DMS53 treated with DMSO at 0.1 percent for 48 hours (cell line): ENCODE measurements around the gene MAPRE3.
"Not testable (repeated sequence)": the region's sequence is repeated elsewhere in the genome, so short reads cannot be mapped to it uniquely, and the experiment has no call there.

ENCODE experiments used
- DNase-seq: peaks from one replicate; lab custom pipeline; 2025; ENCODE audit not compliant: unreplicated experiment; lab: John Stamatoyannopoulos, UW

The MAPRE3 gene

DNA sequence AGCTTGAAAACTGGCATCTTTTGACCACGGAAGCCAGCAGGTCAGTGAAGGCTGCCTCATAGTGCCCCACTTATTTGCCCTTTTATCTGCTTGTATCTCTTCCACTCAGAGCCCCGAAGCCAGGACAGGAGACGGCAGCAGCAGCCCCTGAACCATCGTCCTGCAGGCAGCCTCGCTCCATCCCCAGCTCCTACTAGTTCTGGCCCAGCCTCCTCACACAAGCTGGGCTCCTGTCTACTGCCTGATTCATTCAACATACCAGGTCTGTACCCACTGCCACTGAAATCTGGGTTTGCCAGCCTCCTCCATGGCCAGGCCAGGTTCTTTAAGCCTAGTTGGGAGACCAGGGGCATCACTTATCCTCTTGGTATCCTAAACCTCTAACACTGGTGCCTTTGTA, 96.9 kb downstream of the MAPRE3 start:
- no peak for DNase-seq

DNA sequence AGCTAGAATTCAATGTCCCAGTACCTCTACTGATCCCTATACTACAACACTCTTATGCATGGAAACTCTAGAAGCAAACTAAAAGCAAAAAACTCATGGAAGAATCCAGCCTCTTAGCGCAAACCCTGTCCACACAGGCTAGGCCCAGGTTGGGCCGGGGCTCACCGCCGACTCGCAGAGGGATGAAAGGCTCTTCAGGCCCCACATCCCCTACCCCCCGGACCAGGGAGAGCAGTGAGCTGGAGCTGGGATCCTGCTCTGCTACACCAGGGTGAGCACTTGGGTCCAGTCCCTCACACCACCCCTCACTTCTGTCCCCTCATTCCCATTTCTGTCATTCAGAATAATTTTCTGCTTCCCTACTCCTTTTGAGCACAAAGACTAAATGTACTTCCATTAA, 99.0 kb downstream of the MAPRE3 start:
- no peak for DNase-seq

DNA sequence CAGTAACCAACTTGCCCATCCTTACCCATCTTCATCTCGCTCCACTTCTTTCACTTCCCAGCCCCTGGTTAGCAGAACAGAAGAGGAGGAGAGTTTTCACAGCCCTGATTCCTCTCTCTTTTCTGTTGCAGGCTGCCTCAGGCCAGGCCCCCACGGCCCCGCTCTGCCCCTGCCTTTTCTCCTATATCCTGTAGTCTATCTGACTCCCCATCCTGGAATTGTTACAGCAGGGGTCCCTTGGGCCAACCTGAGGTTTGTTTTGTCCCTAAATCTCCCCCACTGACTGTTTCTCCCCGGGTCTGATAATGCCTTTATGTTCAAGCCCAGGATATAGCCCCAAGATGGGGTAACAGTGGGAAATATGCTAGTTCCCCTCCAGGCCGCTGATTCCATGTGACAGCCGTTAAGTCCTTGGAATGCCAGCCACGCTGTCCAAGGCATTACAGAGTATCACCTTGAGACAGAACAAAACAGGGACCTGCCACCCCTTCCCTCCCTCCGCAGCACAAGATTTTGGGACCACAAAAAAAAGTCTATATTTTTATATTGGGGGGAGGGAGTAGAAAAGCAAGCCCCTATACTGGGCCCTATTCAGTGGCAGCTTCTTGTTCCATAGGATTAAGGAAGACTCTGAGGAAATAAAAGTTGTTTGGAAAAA, 99.7 kb downstream of the MAPRE3 start:
- no peak for DNase-seq

DNA sequence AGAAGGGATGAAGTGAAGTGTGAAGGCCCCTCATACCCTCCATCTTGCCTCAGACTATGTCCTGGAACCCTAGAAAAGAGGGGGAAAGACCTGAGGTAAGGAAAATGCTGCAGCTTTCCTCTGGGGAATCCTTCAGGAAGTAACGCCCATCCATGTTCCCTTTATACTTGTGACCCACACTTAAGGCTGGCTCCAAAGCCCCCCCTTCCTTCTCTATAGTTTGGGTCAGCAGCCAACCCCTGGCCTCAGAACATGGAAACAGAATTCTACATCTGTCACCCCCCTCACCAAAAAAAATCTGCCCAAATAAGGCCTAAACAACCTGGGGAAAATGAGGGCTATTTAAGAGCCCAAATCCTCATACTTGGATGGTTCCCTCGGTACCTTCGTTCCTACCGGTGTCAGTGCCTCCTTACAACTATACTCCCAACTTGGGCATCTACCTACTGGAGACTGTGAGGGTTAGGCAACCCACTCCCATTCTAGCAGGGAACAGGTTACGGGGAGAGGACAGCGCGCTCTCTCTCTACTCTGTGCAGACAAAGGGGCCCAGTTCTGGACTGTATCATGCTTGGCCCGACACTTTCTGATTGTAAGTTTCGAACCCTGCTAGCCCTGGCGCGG, 100.3 kb downstream of the MAPRE3 start:
- DNase-seq, result no peak

DNA sequence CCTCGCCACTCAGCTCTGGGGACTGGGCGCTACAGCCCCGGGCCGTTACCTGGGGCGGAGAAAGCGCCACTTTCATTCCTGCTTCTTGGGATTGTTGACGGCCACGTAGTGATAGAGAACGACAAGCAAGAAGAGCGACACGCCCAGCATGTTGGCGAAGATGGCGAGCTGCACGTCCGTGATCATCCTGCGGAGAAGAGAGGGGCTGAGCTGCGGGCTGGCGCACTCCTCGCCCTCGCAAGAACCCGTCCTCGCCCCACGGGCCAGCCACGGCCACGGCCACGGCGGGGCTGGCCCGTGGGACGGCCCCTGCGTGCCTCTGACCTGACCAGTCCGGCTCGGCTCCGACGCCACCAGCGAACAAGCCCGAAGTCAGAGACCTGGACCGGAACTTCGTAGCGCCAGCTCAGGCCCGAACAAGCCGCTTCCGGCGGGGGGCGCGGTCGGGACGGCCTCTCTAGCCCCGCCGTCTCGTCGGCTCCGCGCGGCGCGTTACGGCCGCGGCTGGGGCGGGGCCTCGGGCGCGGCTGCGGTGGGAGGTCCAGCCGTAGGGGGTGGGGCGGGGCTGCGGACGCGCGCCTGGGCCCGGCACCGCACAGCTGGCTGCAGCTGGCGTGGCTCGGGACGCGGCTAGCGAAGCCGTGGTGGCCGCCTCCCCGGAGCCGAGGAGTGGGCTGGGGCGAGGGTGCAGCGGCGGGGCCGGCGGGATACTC, 101.0 kb downstream of the MAPRE3 start, which contains the start of gene OST4:
OST4 (minus strand) TSS at position 378 of the 713 bp plus-strand sequence.
- DNase-seq, result peak; percentile 77

DNA sequence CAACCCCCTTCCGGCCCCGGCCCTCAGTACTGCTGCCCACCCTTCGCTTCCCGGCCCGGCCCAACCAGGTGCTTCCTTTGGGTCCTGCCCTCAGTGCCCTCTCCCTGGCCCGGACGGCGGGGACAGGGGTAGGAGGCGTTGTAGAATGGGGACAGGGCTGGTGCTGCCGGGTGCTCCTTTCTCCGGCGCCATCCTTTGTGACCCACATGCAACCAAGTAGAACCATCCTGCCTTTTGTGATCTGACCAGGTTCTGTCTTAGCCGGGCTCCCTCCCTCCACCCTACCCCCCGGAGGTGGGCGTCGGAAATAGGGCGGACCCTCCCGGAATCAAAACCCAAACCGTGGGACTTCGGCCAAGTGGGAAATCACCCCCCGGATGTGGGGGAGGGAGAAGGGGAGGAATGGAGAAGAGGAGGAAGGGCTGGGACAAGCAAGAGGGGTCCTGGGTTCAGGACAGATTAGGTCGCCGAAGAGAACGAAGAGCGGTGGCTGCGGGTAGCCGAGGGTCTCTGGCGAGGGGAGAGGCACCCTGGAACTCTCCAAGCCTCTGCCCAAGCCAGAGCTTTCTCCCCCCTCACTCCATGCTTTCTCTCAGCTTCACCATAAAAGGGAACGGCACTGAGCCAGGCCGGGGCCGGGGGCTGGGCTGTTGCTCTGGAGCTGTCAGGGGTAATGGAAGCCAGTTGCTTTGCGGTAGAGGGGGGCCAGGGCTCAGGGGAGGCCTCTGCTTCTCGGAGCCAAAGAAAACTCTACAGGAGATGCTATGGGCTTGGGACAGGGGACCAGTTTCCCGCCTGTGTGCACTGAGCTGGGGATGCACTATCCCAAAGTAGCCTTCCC, 101.8 kb downstream of the MAPRE3 start:
- no peak for DNase-seq

DNA sequence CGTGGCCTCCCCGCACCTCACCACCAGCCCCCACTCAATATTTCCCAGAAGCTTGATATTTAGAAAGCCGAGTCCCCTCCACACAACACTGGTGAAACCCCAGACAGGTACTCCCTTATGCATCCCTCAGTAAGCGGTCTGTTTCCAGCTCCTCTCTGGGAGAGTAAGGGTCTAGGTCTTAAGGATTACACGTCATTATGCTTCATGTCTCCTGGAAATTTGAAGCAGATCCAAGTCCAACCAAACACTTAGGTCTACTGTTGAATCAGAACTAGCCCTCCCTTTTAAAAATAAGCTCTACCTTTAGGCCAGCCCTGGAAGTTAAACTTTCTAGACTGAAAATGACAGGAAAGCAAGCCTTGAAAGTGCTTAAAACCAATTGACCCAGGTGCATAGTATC, 102.5 kb downstream of the MAPRE3 start:
- no peak for DNase-seq

DNA sequence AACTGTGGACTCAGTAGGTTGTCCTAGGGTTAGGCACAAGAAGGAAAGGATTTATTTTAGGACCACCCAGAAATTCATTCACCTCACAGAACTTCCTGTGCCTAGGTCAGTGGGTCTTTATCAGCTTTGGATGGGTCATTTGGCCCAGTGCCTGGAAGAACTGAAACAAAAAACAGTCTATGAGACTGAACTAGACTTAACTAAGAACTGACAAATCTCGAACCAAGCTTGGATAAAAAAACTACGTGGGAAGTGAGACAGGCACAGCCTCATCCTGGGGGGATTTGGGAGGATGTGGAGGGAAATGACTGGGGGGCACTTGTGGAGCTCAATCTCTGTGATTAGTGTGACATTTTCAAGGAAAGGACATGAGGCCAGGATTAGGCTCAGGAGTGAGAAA, 103.3 kb downstream of the MAPRE3 start:
- no peak for DNase-seq

DNA sequence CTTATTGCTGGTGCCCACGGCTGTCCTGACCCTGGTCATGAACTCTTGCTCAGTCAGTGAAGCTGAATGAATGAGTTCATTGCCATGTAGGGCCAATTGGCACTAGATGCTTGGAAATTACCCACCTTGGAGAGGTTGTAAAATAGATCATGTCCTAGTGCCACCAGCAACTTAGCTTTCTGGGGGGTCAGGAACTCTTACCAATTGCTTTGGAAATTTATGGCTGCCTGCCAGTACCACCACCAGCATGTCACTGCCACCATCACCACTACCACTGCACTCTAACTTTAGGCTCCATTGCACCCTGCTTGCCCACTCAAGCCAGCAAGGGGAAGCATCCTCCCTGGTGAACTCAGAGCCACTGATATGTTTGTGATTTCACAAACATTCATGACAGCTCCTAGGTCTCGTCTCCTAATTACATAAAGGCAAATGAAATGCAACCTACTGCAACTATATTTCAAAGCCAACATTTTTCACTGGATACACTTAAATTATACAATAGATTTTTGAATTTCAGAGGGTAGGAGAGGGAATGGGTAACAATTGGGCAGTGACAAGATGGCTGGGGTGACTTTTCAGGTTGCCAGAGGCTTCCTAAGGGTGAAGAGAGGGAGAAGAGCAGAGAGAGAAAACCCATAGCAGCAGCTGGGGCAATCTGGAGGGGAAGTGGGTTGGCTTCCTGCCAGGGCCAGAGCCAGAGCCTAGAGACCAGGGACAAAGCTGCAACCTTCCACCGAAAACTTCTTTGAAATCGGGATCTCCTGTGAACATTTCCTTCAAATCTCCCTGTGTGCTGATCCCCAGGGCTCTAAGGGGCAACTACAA, 104.5 kb downstream of the MAPRE3 start:
- no peak for DNase-seq

DNA sequence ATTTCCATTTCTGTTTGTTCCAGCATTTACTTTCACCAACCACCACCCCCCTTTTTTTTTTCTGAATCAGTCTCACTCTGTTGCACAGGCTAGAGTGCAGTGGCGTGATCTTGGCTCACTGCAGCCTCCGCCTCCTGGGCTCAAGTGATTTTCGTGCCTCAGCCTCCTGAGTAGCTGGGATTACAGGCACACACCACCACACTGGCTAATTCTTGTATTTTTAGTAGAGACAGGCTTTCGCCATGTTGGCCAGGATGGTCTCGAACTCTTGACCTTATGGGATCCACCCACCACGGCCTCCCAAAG, 105.1 kb downstream of the MAPRE3 start:
- not testable (repeated sequence) for DNase-seq

DNA sequence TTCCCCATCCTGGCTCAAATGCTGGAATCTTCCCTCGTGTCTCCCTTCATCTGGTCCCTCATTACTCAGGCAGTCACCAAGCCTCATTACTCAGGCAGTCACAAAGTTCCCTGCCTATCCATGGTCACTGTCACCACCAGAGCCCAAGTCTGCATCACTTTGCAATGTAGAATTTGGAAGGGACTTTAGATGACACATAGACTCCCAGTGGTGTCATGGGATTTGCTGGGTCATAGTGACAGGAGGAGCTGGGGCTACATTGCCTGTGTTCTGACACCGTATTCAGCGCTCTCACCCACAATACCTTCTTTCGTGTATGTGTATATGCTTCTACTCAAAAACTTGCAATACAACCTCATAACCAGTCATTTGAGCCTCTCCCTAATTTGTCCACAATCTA, 105.9 kb downstream of the MAPRE3 start:
- DNase-seq, result no peak
